ENCODE results near the gene SNORC. TPM values are rescaled to one million over a fixed set of nuclear protein-coding genes. Genes with fewer than 3 reads are reported as not detected.

SNORC gene
- total and polyA plus RNA-seq, 2 of the 13 experiments (the other 11 are each of a cell fraction or from before 2014, with no cell fraction given) = 59.1 to 86.1 TPM

DNA sequence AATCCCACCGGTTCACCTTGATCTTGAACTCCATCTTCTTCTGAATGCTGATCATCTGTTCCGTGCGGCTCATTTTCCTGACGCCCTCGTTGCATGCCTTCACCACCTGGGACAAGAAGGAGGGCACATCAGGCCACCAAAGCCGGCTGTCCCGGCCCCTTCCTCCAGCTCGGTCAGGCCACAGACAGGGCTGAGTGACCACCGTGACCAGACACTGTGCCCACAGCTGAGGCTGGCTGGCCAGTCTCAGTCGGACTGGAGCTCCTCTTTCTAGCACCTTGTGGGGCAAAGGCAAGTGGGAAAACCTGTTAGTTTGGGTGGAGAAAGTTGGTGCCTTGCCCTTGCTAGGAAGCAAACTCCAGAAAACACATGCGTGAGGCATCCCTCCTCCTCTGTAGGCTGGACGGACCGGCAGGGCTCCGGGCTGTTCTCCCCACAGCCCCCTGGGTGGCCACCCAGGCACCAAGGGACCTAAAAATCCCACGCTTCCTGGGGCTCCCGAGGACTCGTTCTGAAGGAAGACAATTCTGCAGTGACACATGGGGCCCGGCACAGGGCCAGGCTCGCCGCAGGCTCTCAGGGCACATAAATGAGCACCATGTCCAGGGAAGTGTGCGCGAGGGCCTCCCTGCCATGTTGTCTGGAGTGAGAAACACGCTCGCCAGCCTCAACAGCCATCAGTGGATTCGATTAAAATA, 15.3 kb downstream of the SNORC start (continued):
- TF ChIP-seq POLR2G (IDR thresholded peaks at IDR 0.05; ENCODE audit: low read depth, low read length) (peak; percentile 24; the same call in 1 of the 2 replicates), CAMTA2 (CRISPR knock-in tag; IDR thresholded peaks at IDR 0.05; ENCODE audit: borderline replicate concordance) (no peak), RNF219 (CRISPR knock-in tag; IDR thresholded peaks at IDR 0.05) (no peak), CTCF (CRISPR knock-in tag; IDR thresholded peaks at IDR 0.05) (no peak), ZNF740 (CRISPR knock-in tag; IDR thresholded peaks at IDR 0.05) (no peak), RBM22 (optimal IDR thresholded peaks at IDR 0.05; ENCODE audit: low read length) (no peak)

DNA sequence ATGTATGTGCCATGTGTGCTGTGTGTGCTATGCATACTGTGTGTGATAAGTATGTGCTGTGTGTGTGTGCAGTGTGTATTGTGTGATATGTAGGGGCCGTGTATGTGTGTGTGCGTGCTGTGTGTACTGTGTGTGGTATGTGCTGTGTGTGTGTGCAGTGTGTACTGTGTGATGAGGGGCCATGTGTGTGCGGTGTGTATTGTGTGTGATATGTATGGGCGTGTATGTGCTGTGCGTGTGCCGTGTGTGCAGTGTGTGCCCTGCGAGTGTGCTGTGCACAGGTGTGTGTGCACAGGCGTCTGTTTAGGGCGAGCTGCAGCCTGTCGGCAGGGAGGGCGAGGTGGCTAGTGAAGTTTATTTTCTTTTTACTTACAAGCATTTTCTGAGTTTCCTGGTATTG, 16.1 kb downstream of the SNORC start:
- ChIA-PET CTCF (ENCODE audit: low intra/inter-chr PET ratio, low total read pairs) (no interaction called here), POLR2A (no interaction called here)
- H3K4me3 ChIP-seq (replicated peaks in 1 of 3; ENCODE audit: insufficient read depth in 1 of 3, low read depth in 2 of 3, low read length in 3 of 3) = no peak overlapping the region
- no TSS peak for BruUV-seq (replicated peaks)
- H3K9me3 ChIP-seq (ENCODE audit: low read length) = no peaks in the 10 kb centered on the region
- no peaks in the 10 kb centered on the region for H3K79me2 ChIP-seq (ENCODE audit: insufficient read depth, low read length)
- 97% methylated on average over 11 of the region's 11 CpGs for WGBS (ENCODE audit: low lambda C conversion rate)
- H2AFZ ChIP-seq (ENCODE audit: low read length) = no peak overlapping the region
- ATAC-seq = no peak
- peaks cover under 1% of the 10 kb centered on the region; the same call in 1 of the 2 replicates for H4K20me1 ChIP-seq (ENCODE audit: insufficient read depth, low read length)
- H3K27me3 ChIP-seq (ENCODE audit: control insufficient read depth in 1 of 2, insufficient read depth in 2 of 2, low read length in 2 of 2) = no peaks in the 10 kb centered on the region
- no peak overlapping the region for H3K4me2 ChIP-seq (ENCODE audit: low read depth, low read length)
- no peak overlapping the region for H3K9ac ChIP-seq (ENCODE audit: insufficient read depth, low read depth, low read length)
- TF ChIP-seq ZNF121 (CRISPR knock-in tag; IDR thresholded peaks at IDR 0.05) (no peak), ARNT (IDR thresholded peaks at IDR 0.05) (0 out of 2 replicates have a peak, but pooled peaks have one; percentile 75), FOXA1 (IDR thresholded peaks at IDR 0.05) (peak; percentile 20; the same call in 1 of the 2 replicates), FOXA1 (CRISPR knock-in tag; IDR thresholded peaks at IDR 0.05) (no peak), LCORL (IDR thresholded peaks at IDR 0.05) (0 out of 2 replicates have a peak, but pooled peaks have one; percentile 28), LCORL (CRISPR knock-in tag; IDR thresholded peaks at IDR 0.05) (no peak), IKZF1 (IDR thresholded peaks at IDR 0.05) (0 out of 2 replicates have a peak, but pooled peaks have one; percentile 36), TRIM22 (IDR thresholded peaks at IDR 0.05) (0 out of 2 replicates have a peak, but pooled peaks have one; percentile 65), MNT (IDR thresholded peaks at IDR 0.05) (peak; percentile 37; the same call in 1 of the 2 replicates), JUNB (CRISPR knock-in tag; IDR thresholded peaks at IDR 0.05; ENCODE audit: borderline replicate concordance) (0 out of 2 replicates have a peak, but pooled peaks have one; percentile 30), PLRG1 (conservative IDR thresholded peaks at IDR 0.05) (no peak)
- intact Hi-C loops (cut with micrococcal nuclease; ENCODE audit: unreplicated experiment) = no loop called here
- H3K36me3 ChIP-seq (replicated peaks in 1 of 2; ENCODE audit: control insufficient read depth in 1 of 2, insufficient read depth in 2 of 2, low read length in 2 of 2) = peaks cover 11 to 33% of the 10 kb centered on the region in 2 experiments
- FAIRE-seq = peak; percentile 64
- no peak overlapping the region for H3K27ac ChIP-seq (ENCODE audit: extremely low read length, insufficient read depth, low read length)
- DNase-seq (ENCODE audit: low spot score) = no peak
- H3K4me1 ChIP-seq (ENCODE audit: insufficient read depth, low read length) = peaks cover 4% of the 10 kb centered on the region; the same call in 1 of the 2 replicates
- in situ Hi-C loops (cut with HindIII; ENCODE audit: extremely low pct_ligation_motif_present, low pct_unique_long_range_greater_than_20kb) = no loop called here
